Astrocyte (in vitro differentiated cells and primary cell): ENCODE results near the gene ZNF543. TPM values are rescaled to one million over a fixed set of nuclear protein-coding genes. Genes with fewer than 3 reads are reported as not detected.

Experiments used
- DNase-seq: peaks from one replicate; pipeline ENCODE4 v3.0.0-alpha.2; 2010; ENCODE audit warnings: low read depth
- FAIRE-seq: peaks from 2 replicates; lab custom pipeline; 2011; peaks lifted over from hg19 to GRCh38; lab: Jason Lieb, UNC
- H2AFZ ChIP-seq: 2 replicates; pipeline ENCODE4 v1.6.0; 2012; ENCODE audit warnings: low read depth, low read length, inconsistent platforms
- H3K27ac ChIP-seq: 2 replicates; pipeline ENCODE4 v1.5.1; 2011; ENCODE audit warnings: low read depth, low read length, inconsistent platforms
- H3K27me3 ChIP-seq: 2 replicates; pipeline ENCODE4 v1.6.0; 2011; ENCODE audit warnings: low read length, inconsistent platforms; ENCODE audit not compliant: insufficient read depth
- H3K36me3 ChIP-seq: 2 replicates; pipeline ENCODE4 v1.5.1; 2011; ENCODE audit warnings: low read length, inconsistent platforms; ENCODE audit not compliant: insufficient read depth
- H3K4me1 ChIP-seq: 2 replicates; pipeline ENCODE4 v1.5.1; 2011; ENCODE audit warnings: low read length, inconsistent platforms; ENCODE audit not compliant: insufficient read depth
- H3K4me2 ChIP-seq: 2 replicates; pipeline ENCODE4 v1.6.0; 2012; ENCODE audit warnings: low read length, inconsistent platforms
- H3K4me3 ChIP-seq: 2 replicates; pipeline ENCODE4 v1.5.1; 2011; ENCODE audit warnings: low read depth, mild to moderate bottlenecking, low read length, inconsistent platforms; ENCODE audit not compliant: insufficient read depth
- H3K79me2 ChIP-seq: 2 replicates; pipeline ENCODE4 v1.6.0; 2012; ENCODE audit warnings: mild to moderate bottlenecking, low read length, inconsistent platforms; ENCODE audit not compliant: insufficient read depth
- H3K9ac ChIP-seq: 2 replicates; pipeline ENCODE4 v1.6.0; 2012; ENCODE audit warnings: mild to moderate bottlenecking, low read length, inconsistent platforms
- H3K9me3 ChIP-seq: 2 replicates; pipeline ENCODE4 v1.5.1; 2012; ENCODE audit warnings: low read depth, mild to moderate bottlenecking, low read length, inconsistent platforms; ENCODE audit not compliant: insufficient read depth
- H4K20me1 ChIP-seq: 2 replicates; pipeline ENCODE4 v1.6.0; 2012; ENCODE audit warnings: low read length, inconsistent platforms; ENCODE audit not compliant: insufficient read depth
- H3K27ac Mint-ChIP-seq: one replicate; pipeline ENCODE4 v1.8.0; 2021; ENCODE audit warnings: mild to moderate bottlenecking, mixed read lengths; ENCODE audit not compliant: unreplicated experiment
- H3K27me3 Mint-ChIP-seq: one replicate; pipeline ENCODE4 v1.8.0; 2021; ENCODE audit warnings: low read depth, mixed read lengths; ENCODE audit not compliant: unreplicated experiment
- H3K36me3 Mint-ChIP-seq: one replicate; pipeline ENCODE4 v1.8.0; 2021; ENCODE audit warnings: low read depth, mixed read lengths; ENCODE audit not compliant: unreplicated experiment
- H3K4me1 Mint-ChIP-seq: one replicate; pipeline ENCODE4 v1.8.0; 2021; ENCODE audit warnings: low read depth, mixed read lengths; ENCODE audit not compliant: unreplicated experiment
- H3K4me3 Mint-ChIP-seq: one replicate; pipeline ENCODE4 v1.8.0; 2021; ENCODE audit warnings: mild to moderate bottlenecking, moderate library complexity, mixed read lengths; ENCODE audit not compliant: unreplicated experiment
- H3K9me3 Mint-ChIP-seq: one replicate; pipeline ENCODE4 v1.8.0; 2021; ENCODE audit warnings: mild to moderate bottlenecking, mixed read lengths; ENCODE audit not compliant: unreplicated experiment
- EZH2 ChIP-seq: IDR thresholded peaks from 2 replicates; pipeline ENCODE4 v1.6.1; 2012; ENCODE audit warnings: mild to moderate bottlenecking, low read length, inconsistent platforms; ENCODE audit not compliant: insufficient read depth
- total RNA-seq: library from RNA; stranded (reverse); gene quantifications from 2 replicates; pipeline ENCODE4 v1.2.1, GENCODE V29; 2021
- TF ChIP-seq, protein P1 (sequence below): IDR thresholded peaks from 2 replicates; pipeline ENCODE4 v1.5.1; 2011; ENCODE audit warnings: low read depth, mild to moderate bottlenecking, inconsistent platforms, low read length, moderate library complexity; ENCODE audit not compliant: insufficient read depth

The ZNF543 gene
- total RNA-seq, 1 donor from 2014 or later, result 9.5 TPM

GRCh38 chr19:57334191-57334590, 13.9 kb downstream of the ZNF543 start:
- H3K4me1 ChIP-seq, result no peaks in the 10 kb centered on the region
- Mint-ChIP-seq H3K36me3 (peaks cover 6% of the 10 kb centered on the region), H3K4me1 (peaks cover 3% of the 10 kb centered on the region), H3K4me3 (no peak overlapping the region), H3K9me3 (no peaks in the 10 kb centered on the region), H3K27ac (no peak overlapping the region), H3K27me3 (no peaks in the 10 kb centered on the region)
- peaks cover under 1% of the 10 kb centered on the region for H3K9me3 ChIP-seq
- H3K9ac ChIP-seq, result no peak overlapping the region
- no peaks in the 10 kb centered on the region for H3K79me2 ChIP-seq
- DNase-seq, result no peak
- H3K4me3 ChIP-seq, result no peak overlapping the region
- peaks cover 4% of the 10 kb centered on the region for H3K36me3 ChIP-seq
- FAIRE-seq, result no peak
- H4K20me1 ChIP-seq, result no peaks in the 10 kb centered on the region
- no peaks in the 10 kb centered on the region for H3K27me3 ChIP-seq
- TF ChIP-seq EZH2, result no peak
- TF ChIP-seq, protein P1, sequence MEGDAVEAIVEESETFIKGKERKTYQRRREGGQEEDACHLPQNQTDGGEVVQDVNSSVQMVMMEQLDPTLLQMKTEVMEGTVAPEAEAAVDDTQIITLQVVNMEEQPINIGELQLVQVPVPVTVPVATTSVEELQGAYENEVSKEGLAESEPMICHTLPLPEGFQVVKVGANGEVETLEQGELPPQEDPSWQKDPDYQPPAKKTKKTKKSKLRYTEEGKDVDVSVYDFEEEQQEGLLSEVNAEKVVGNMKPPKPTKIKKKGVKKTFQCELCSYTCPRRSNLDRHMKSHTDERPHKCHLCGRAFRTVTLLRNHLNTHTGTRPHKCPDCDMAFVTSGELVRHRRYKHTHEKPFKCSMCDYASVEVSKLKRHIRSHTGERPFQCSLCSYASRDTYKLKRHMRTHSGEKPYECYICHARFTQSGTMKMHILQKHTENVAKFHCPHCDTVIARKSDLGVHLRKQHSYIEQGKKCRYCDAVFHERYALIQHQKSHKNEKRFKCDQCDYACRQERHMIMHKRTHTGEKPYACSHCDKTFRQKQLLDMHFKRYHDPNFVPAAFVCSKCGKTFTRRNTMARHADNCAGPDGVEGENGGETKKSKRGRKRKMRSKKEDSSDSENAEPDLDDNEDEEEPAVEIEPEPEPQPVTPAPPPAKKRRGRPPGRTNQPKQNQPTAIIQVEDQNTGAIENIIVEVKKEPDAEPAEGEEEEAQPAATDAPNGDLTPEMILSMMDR, result no peak
- H3K4me2 ChIP-seq, result no peak overlapping the region
- H3K27ac ChIP-seq, result no peak overlapping the region
- H2AFZ ChIP-seq, result no peak overlapping the region

GRCh38 chr19:57338877-57339276, 18.6 kb downstream of the ZNF543 start:
- no peak overlapping the region for H3K9ac ChIP-seq
- TF ChIP-seq EZH2, result no peak
- TF ChIP-seq, protein P1, result no peak
- no peak overlapping the region for H3K4me3 ChIP-seq
- no peak overlapping the region for H3K27ac Mint-ChIP-seq
- DNase-seq (peak; percentile 14), FAIRE-seq (no peak)
- H3K27ac ChIP-seq, result no peak overlapping the region
- no peaks in the 10 kb centered on the region for H3K27me3 Mint-ChIP-seq
- H3K4me1 Mint-ChIP-seq, result peaks cover 3% of the 10 kb centered on the region
- H2AFZ ChIP-seq, result no peak overlapping the region
- peaks cover 2% of the 10 kb centered on the region for H3K36me3 Mint-ChIP-seq
- no peaks in the 10 kb centered on the region for H3K9me3 Mint-ChIP-seq
- H3K9me3 ChIP-seq, result peaks cover 3% of the 10 kb centered on the region
- no peaks in the 10 kb centered on the region for H3K36me3 ChIP-seq
- no peaks in the 10 kb centered on the region for H3K27me3 ChIP-seq
- H3K4me1 ChIP-seq, result no peaks in the 10 kb centered on the region
- H3K4me2 ChIP-seq, result no peak overlapping the region
- H3K79me2 ChIP-seq, result no peaks in the 10 kb centered on the region
- no peaks in the 10 kb centered on the region for H4K20me1 ChIP-seq
- no peak overlapping the region for H3K4me3 Mint-ChIP-seq

DNA sequence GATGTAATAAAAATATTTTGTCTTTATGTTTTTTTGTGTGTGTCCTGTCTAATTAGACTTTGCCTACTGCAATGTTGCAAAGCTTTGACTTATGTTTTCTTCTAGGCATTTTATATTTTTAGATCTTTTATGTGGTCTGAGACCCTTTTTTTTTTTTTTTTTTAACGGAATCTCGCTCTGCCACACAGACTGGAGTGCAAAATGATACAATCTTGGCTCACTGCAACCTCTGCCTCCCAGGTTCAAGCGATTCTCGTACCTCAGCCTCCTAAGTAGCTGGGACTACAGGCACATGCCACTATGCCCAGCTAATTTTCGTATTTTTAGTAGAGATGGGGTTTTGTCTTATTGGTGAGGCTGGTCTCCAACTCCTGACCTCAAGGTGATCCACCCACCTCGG, 22.3 kb downstream of the ZNF543 start:
- H4K20me1 ChIP-seq, result no peaks in the 10 kb centered on the region
- Mint-ChIP-seq H3K27ac (no peak overlapping the region), H3K36me3 (no peaks in the 10 kb centered on the region), H3K27me3 (peaks cover 3% of the 10 kb centered on the region), H3K4me3 (no peak overlapping the region), H3K9me3 (no peaks in the 10 kb centered on the region), H3K4me1 (peaks cover 3% of the 10 kb centered on the region)
- H3K27me3 ChIP-seq, result no peaks in the 10 kb centered on the region
- H3K4me1 ChIP-seq, result no peaks in the 10 kb centered on the region
- H3K9ac ChIP-seq, result no peak overlapping the region
- no peak for DNase-seq
- H3K4me2 ChIP-seq, result no peak overlapping the region
- H3K4me3 ChIP-seq, result no peak overlapping the region
- H2AFZ ChIP-seq, result no peak overlapping the region
- TF ChIP-seq, protein P1, result no peak
- TF ChIP-seq EZH2, result no peak
- peaks cover 3% of the 10 kb centered on the region for H3K9me3 ChIP-seq
- no peaks in the 10 kb centered on the region for H3K36me3 ChIP-seq
- no peak for FAIRE-seq
- H3K27ac ChIP-seq, result no peak overlapping the region
- H3K79me2 ChIP-seq, result no peaks in the 10 kb centered on the region
